ENCODE data around the gene DPH1.

The DPH1 gene

GRCh38 chr17:2059547-2060384 is 29.8 kb downstream of the DPH1 start:
- no peak for DNase-seq (ENCODE audit: low read depth)
- TF ChIP-seq CTCF (IDR thresholded peaks at IDR 0.05; ENCODE audit: low read length, missing control alignments), result no peak
- peak overlapping the region; percentile 64 for H3K4me3 ChIP-seq (replicated peaks; ENCODE audit: low read depth, low read length)

- H3K4me3 ChIP-seq (replicated peaks; ENCODE audit: low read depth, low read length), result no peak overlapping the region
- TF ChIP-seq CTCF (IDR thresholded peaks at IDR 0.05; ENCODE audit: low read length, missing control alignments), result no peak
- no peak for DNase-seq (ENCODE audit: low read depth)
These were observed 30.4 kb downstream of the DPH1 start for GRCh38 chr17:2060385-2060658.

GRCh38 chr17:2060681-2061440 is 30.9 kb downstream of the DPH1 start:
- DNase-seq (ENCODE audit: low read depth), result peak; percentile 38
- no peak for TF ChIP-seq CTCF (IDR thresholded peaks at IDR 0.05; ENCODE audit: low read length, missing control alignments)
- H3K4me3 ChIP-seq (replicated peaks; ENCODE audit: low read depth, low read length), result no peak overlapping the region

- TF ChIP-seq CTCF (IDR thresholded peaks at IDR 0.05; ENCODE audit: low read length, missing control alignments), result no peak
- no peak overlapping the region for H3K4me3 ChIP-seq (replicated peaks; ENCODE audit: low read depth, low read length)
- DNase-seq (ENCODE audit: low read depth), result peak; percentile 24
These were observed 31.5 kb downstream of the DPH1 start for GRCh38 chr17:2061441-2061958.

GRCh38 chr17:2062571-2063183 is 32.7 kb downstream of the DPH1 start:
- no peak for TF ChIP-seq CTCF (IDR thresholded peaks at IDR 0.05; ENCODE audit: low read length, missing control alignments)
- peak; percentile 46 for DNase-seq (ENCODE audit: low read depth)
- no peak overlapping the region for H3K4me3 ChIP-seq (replicated peaks; ENCODE audit: low read depth, low read length)

- TF ChIP-seq CTCF (IDR thresholded peaks at IDR 0.05; ENCODE audit: low read length, missing control alignments), result no peak
- DNase-seq (ENCODE audit: low read depth), result peak; percentile 81
- H3K4me3 ChIP-seq (replicated peaks; ENCODE audit: low read depth, low read length), result no peak overlapping the region
These were observed 33.6 kb downstream of the DPH1 start for GRCh38 chr17:2063261-2064146.

Data from fibroblast of pulmonary artery (primary cell).